Ishikawa (cell line): ENCODE results near the gene MACC1.

Source experiments
- CEBPB ChIP-seq: IDR thresholded peaks from 2 replicates; pipeline ENCODE4 v1.6.1; 2012
- CREB1 ChIP-seq: IDR thresholded peaks from 2 replicates; pipeline ENCODE4 v1.6.1; 2012; ENCODE audit warnings: low read depth
- EGR1 ChIP-seq: IDR thresholded peaks from 2 replicates; pipeline ENCODE4 v1.6.1; 2012
- EP300 ChIP-seq: IDR thresholded peaks from 2 replicates; pipeline ENCODE4 v1.6.1; 2012; ENCODE audit warnings: borderline replicate concordance
- FOXM1 ChIP-seq: IDR thresholded peaks from 2 replicates; pipeline ENCODE4 v1.6.1; 2012; ENCODE audit warnings: low read depth, borderline replicate concordance
- MAX ChIP-seq: IDR thresholded peaks from 2 replicates; pipeline ENCODE4 v1.6.1; 2012
- NFIC ChIP-seq: IDR thresholded peaks from 2 replicates; pipeline ENCODE4 v1.6.1; 2012
- RAD21 ChIP-seq: IDR thresholded peaks from 2 replicates; pipeline ENCODE4 v1.6.1; 2012; ENCODE audit warnings: low read depth
- REST ChIP-seq: IDR thresholded peaks from 2 replicates; pipeline ENCODE4 v1.6.1; 2012; ENCODE audit warnings: low read depth, mild to moderate bottlenecking
- TAF1 ChIP-seq: IDR thresholded peaks from 2 replicates; pipeline ENCODE4 v1.6.1; 2012; ENCODE audit warnings: low read depth, mild to moderate bottlenecking
- TCF12 ChIP-seq: IDR thresholded peaks from 2 replicates; pipeline ENCODE4 v1.6.1; 2012; ENCODE audit warnings: low read depth
- TEAD4 ChIP-seq: IDR thresholded peaks from 2 replicates; pipeline ENCODE4 v1.6.1; 2012
- USF1 ChIP-seq: IDR thresholded peaks from 2 replicates; pipeline ENCODE4 v1.6.1; 2012
- YY1 ChIP-seq: IDR thresholded peaks from 2 replicates; pipeline ENCODE4 v1.6.1; 2012; ENCODE audit warnings: low read depth
- ZBTB7A ChIP-seq: IDR thresholded peaks from 2 replicates; pipeline ENCODE4 v1.6.1; 2012; ENCODE audit warnings: low read depth

The MACC1 gene

GRCh38 chr7:20224025-20224424 lies 6.8 kb upstream of the MACC1 start:
- TF ChIP-seq TAF1 (no peak), NFIC (no peak), TEAD4 (no peak), CREB1 (no peak), EGR1 (no peak), MAX (no peak), ZBTB7A (no peak), REST (no peak), CEBPB (no peak), TCF12 (no peak), FOXM1 (no peak), EP300 (no peak), USF1 (no peak)

- no peak for TF ChIP-seq USF1
- TF ChIP-seq FOXM1 = no peak
- TF ChIP-seq YY1 = no peak
- no peak for TF ChIP-seq TCF12
- TF ChIP-seq MAX = no peak
- no peak for TF ChIP-seq REST
- no peak for TF ChIP-seq TAF1
- TF ChIP-seq CEBPB = no peak
- TF ChIP-seq EGR1 = no peak
- TF ChIP-seq CREB1 = no peak
- TF ChIP-seq NFIC = no peak
- TF ChIP-seq EP300 = no peak
- TF ChIP-seq TEAD4 = no peak
- no peak for TF ChIP-seq ZBTB7A
- no peak for TF ChIP-seq RAD21
These were observed 6.2 kb upstream of the MACC1 start for GRCh38 chr7:20223356-20223755.

- TF ChIP-seq YY1 (no peak), TEAD4 (no peak), TAF1 (no peak), CEBPB (no peak), NFIC (no peak), MAX (no peak), REST (no peak), EGR1 (no peak), USF1 (no peak), FOXM1 (no peak)
These were observed 5.1 kb upstream of the MACC1 start for GRCh38 chr7:20222219-20222828.

GRCh38 chr7:20220921-20221547 lies 3.9 kb upstream of the MACC1 start:
- TF ChIP-seq MAX = no peak
- TF ChIP-seq RAD21 = no peak
